GM10266 (cell line): ENCODE results near the gene ARHGAP44.

Experiments
- DNase-seq: peaks from one replicate; pipeline ENCODE4 v3.0.0; 2012; ENCODE audit errors: extremely low spot score
- TF ChIP-seq, protein P1 (sequence below): IDR thresholded peaks from 2 replicates; pipeline ENCODE4 v1.5.1; 2012; ENCODE audit warnings: mild to moderate bottlenecking, low read depth; ENCODE audit not compliant: control insufficient read depth, insufficient read depth; ENCODE audit errors: missing control alignments

The ARHGAP44 gene

DNA sequence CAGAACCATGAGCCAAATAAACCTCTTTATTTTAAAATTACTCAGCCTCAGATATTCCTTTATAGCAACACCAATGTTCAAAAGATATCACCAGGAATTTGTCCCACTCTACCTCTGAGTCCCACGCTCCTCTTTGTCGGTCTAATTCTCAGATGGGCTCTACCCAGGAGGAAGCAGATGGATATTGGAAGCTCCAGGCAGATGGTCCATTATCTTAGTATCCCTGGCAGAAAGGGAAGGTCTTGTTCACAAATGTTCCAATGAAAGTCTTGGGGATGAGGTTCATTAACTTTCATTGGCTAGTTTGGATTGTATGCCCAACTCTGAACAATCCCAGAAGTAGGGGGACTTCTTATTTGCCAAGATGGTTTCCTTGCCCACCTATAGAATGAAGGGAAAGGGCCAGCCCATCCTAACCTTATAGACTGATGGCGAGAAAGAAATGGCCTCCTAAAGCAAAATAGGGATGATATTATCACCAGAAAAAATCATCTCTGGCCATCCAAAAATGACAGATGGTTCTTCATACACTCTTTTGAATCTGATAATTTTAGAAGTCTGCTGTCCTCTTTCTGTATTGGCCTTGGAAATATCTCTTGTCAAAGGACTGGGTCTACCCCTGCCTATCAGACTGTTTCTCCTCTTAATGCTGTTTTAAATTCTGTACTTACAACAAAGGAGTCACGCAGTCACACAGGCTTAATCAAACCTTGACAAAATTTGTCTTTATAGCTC lies 249.8 kb downstream of the ARHGAP44 start:
- TF ChIP-seq, protein P1, sequence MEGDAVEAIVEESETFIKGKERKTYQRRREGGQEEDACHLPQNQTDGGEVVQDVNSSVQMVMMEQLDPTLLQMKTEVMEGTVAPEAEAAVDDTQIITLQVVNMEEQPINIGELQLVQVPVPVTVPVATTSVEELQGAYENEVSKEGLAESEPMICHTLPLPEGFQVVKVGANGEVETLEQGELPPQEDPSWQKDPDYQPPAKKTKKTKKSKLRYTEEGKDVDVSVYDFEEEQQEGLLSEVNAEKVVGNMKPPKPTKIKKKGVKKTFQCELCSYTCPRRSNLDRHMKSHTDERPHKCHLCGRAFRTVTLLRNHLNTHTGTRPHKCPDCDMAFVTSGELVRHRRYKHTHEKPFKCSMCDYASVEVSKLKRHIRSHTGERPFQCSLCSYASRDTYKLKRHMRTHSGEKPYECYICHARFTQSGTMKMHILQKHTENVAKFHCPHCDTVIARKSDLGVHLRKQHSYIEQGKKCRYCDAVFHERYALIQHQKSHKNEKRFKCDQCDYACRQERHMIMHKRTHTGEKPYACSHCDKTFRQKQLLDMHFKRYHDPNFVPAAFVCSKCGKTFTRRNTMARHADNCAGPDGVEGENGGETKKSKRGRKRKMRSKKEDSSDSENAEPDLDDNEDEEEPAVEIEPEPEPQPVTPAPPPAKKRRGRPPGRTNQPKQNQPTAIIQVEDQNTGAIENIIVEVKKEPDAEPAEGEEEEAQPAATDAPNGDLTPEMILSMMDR, result no peak
- DNase-seq, result no peak
